ENCODE data around the gene C17orf50. TPM values are rescaled to one million over a fixed set of nuclear protein-coding genes. Genes with fewer than 3 reads are reported as not detected.

C17orf50 gene
- total RNA-seq, 1 experiment from 2014 or later, result not detected

- POLR2A ChIA-PET, result no interaction called here
- Histone ChIP-seq H3K4me2 (ENCODE audit: low read length) (no peak overlapping the region), H3K79me2 (ENCODE audit: insufficient read depth, low read length) (no peaks in the 10 kb centered on the region), H3K9ac (ENCODE audit: low read length) (no peak overlapping the region), H4K20me1 (ENCODE audit: insufficient read depth) (no peaks in the 10 kb centered on the region), H3K4me1 (ENCODE audit: control insufficient read depth in 1 of 2, insufficient read depth in 2 of 2, low read length in 2 of 2) (no peaks in the 10 kb centered on the region), H3K9me3 (ENCODE audit: control insufficient read depth in 1 of 2, insufficient read depth in 1 of 2, low read depth in 1 of 2, low read length in 2 of 2) (no peaks in the 10 kb centered on the region), H3K36me3 (ENCODE audit: control insufficient read depth in 1 of 2, insufficient read depth in 2 of 2, low read length in 2 of 2) (no peaks in the 10 kb centered on the region), H3K27ac (ENCODE audit: low read depth, low read length) (no peak overlapping the region), H2AFZ (ENCODE audit: low read depth, low read length, poor library complexity, severe bottlenecking) (no peak overlapping the region), H3K4me3 (replicated peaks in 1 of 2; ENCODE audit: low read depth in 1 of 2, low read length in 2 of 2) (no peak overlapping the region), H3K9me2 (ENCODE audit: insufficient read depth) (no peaks in the 10 kb centered on the region), H3K27me3 (ENCODE audit: insufficient read depth, low read length) (no peaks in the 10 kb centered on the region)
- DNase-seq (ENCODE audit: low read depth, low spot score), result no peak
- no peak for TF ChIP-seq CTCF (IDR thresholded peaks at IDR 0.05 in 2 of 3, conservative IDR thresholded peaks at IDR 0.05 in 1 of 3; ENCODE audit: borderline replicate concordance in 1 of 3, insufficient read depth in 1 of 3, low read depth in 2 of 3, low read length in 2 of 3)
- TF ChIP-seq EZH2 (IDR thresholded peaks at IDR 0.05), result no peak
- TF ChIP-seq SRF (IDR thresholded peaks at IDR 0.05; ENCODE audit: low read depth), result no peak
- ATAC-seq, result no peak
- CTCF ChIA-PET, result interaction anchor here (0.9 to 1.1 kb wide), 2 partner anchors 10 kb away, joined by 3 read pairs; no protein-coding TSS in a partner anchor
- no TSS peak for BruUV-seq (replicated peaks)
- intact Hi-C loops (cut with micrococcal nuclease), result no loop called here
- RAD21 ChIA-PET (ENCODE audit: low non-redundant PET in 1 of 2, low total read pairs in 2 of 2, uncharacterized antibody in 2 of 2, unreplicated experiment in 2 of 2), result no interaction called here
These were observed 13.2 kb downstream of the C17orf50 start for GRCh38 chr17:35773679-35774425.

GRCh38 chr17:35774499-35774898 lies 13.8 kb downstream of the C17orf50 start:
- intact Hi-C loops (cut with micrococcal nuclease), result no loop called here
- BruUV-seq (replicated peaks), result no TSS peak
- Histone ChIP-seq H3K9ac (ENCODE audit: low read length) (no peak overlapping the region), H3K4me3 (replicated peaks in 1 of 2; ENCODE audit: low read depth in 1 of 2, low read length in 2 of 2) (no peak overlapping the region), H3K4me1 (ENCODE audit: control insufficient read depth in 1 of 2, insufficient read depth in 2 of 2, low read length in 2 of 2) (no peaks in the 10 kb centered on the region), H4K20me1 (ENCODE audit: insufficient read depth) (no peaks in the 10 kb centered on the region), H3K4me2 (ENCODE audit: low read length) (no peak overlapping the region), H3K9me2 (ENCODE audit: insufficient read depth) (no peaks in the 10 kb centered on the region), H3K36me3 (ENCODE audit: control insufficient read depth in 1 of 2, insufficient read depth in 2 of 2, low read length in 2 of 2) (no peaks in the 10 kb centered on the region), H3K79me2 (ENCODE audit: insufficient read depth, low read length) (no peaks in the 10 kb centered on the region), H3K27ac (ENCODE audit: low read depth, low read length) (no peak overlapping the region), H3K9me3 (ENCODE audit: control insufficient read depth in 1 of 2, insufficient read depth in 1 of 2, low read depth in 1 of 2, low read length in 2 of 2) (no peaks in the 10 kb centered on the region), H2AFZ (ENCODE audit: low read depth, low read length, poor library complexity, severe bottlenecking) (no peak overlapping the region), H3K27me3 (ENCODE audit: insufficient read depth, low read length) (no peaks in the 10 kb centered on the region)
- ChIA-PET CTCF (interaction anchor here (0.9 kb wide), 1 partner anchor 11 kb away, joined by 3 read pairs; no protein-coding TSS in a partner anchor), RAD21 (ENCODE audit: low non-redundant PET in 1 of 2, low total read pairs in 2 of 2, uncharacterized antibody in 2 of 2, unreplicated experiment in 2 of 2) (no interaction called here), POLR2A (no interaction called here)
- DNase-seq (ENCODE audit: low read depth, low spot score), result no peak
- no peak for ATAC-seq
- TF ChIP-seq ZBTB33 (IDR thresholded peaks at IDR 0.05; ENCODE audit: extremely low read depth, insufficient replicate concordance, low read length) (no peak), SP1 (IDR thresholded peaks at IDR 0.05; ENCODE audit: low read depth) (no peak), POLR2AphosphoS5 (IDR thresholded peaks at IDR 0.05; ENCODE audit: low read depth, low read length) (no peak), RAD21 (IDR thresholded peaks at IDR 0.05; ENCODE audit: low read depth) (no peak), ZNF274 (IDR thresholded peaks at IDR 0.05; ENCODE audit: low read depth, low read length) (no peak), CTCF (IDR thresholded peaks at IDR 0.05 in 2 of 3, conservative IDR thresholded peaks at IDR 0.05 in 1 of 3; ENCODE audit: borderline replicate concordance in 1 of 3, insufficient read depth in 1 of 3, low read depth in 2 of 3, low read length in 2 of 3) (no peak), ZFX (IDR thresholded peaks at IDR 0.05) (no peak), CEBPB (IDR thresholded peaks at IDR 0.05; ENCODE audit: low read depth) (no peak), TCF7L2 (IDR thresholded peaks at IDR 0.05; ENCODE audit: borderline replicate concordance, extremely low read depth, insufficient read depth, insufficient read length) (no peak)

All from HCT116 (cell line).